Cardiac muscle cell (in vitro differentiated cells and primary cell): ENCODE measurements around the gene PER3. TPM values are rescaled to one million over a fixed set of nuclear protein-coding genes. Genes with fewer than 3 reads are reported as not detected.

ENCODE experiments used
- DNase-seq, 2 donors: peaks; one replicate each; pipeline versions ENCODE4 v3.0.0 to v3.0.0-alpha.2; 2010 to 2017; ENCODE audit warnings: low read depth in 1 of 2, low spot score in 1 of 2
- H3K27ac ChIP-seq: fragments of 200-600 bp; sonication (generic); 2 replicates; pipeline ENCODE4 v1.5.1; 2016
- H3K27me3 ChIP-seq: fragments of 200-600 bp; sonication (generic); 2 replicates; pipeline ENCODE4 v1.6.0; 2016; ENCODE audit warnings: control low read depth
- H3K36me3 ChIP-seq: fragments of 200-600 bp; sonication (generic); 2 replicates; pipeline ENCODE4 v1.5.1; 2016; ENCODE audit warnings: control low read depth
- H3K4me1 ChIP-seq: fragments of 200-600 bp; sonication (generic); 2 replicates; pipeline ENCODE4 v1.8.1; 2017; ENCODE audit warnings: low read depth, mild to moderate bottlenecking, mixed run types
- H3K4me3 ChIP-seq: fragments of 200-600 bp; sonication (generic); 2 replicates; pipeline ENCODE4 v1.5.1; 2016; ENCODE audit warnings: mild to moderate bottlenecking
- H3K9me3 ChIP-seq: fragments of 200-600 bp; sonication (generic); 2 replicates; pipeline ENCODE4 v1.5.1; 2017; ENCODE audit warnings: low read depth, mild to moderate bottlenecking, control low read depth
- CTCF ChIP-seq: IDR thresholded peaks from 2 replicates; pipeline ENCODE4 v1.5.1; 2012; ENCODE audit warnings: low read depth, mild to moderate bottlenecking, low read length
- polyA plus RNA-seq: library from polyadenylated mRNA; unstranded; fragments of >200 nt; fragmentation: Nextera tagmentation; extraction: Ambion mirVana; gene quantifications from 2 replicates; pipeline ENCODE4 v1.2.1, GENCODE V29; 2016
- total RNA-seq: library from RNA; depleted of rRNA; stranded (reverse); fragments of >200 nt; gene quantifications from 2 replicates; pipeline ENCODE4 v1.2.3, GENCODE V29; 2016

Gene PER3
- total and polyA plus RNA-seq, 2 experiments from 2014 or later, result 2.9 to 13.2 TPM

- no peak overlapping the region for H3K27ac ChIP-seq
- no peaks in the 10 kb centered on the region for H3K9me3 ChIP-seq
- no peak for TF ChIP-seq CTCF
- no peaks in the 10 kb centered on the region for H3K36me3 ChIP-seq
- no peak for DNase-seq
- H3K4me1 ChIP-seq, result peaks cover 3% of the 10 kb centered on the region
- H3K4me3 ChIP-seq, result no peak overlapping the region
- no peaks in the 10 kb centered on the region for H3K27me3 ChIP-seq
Observed at GRCh38 chr1:7747605-7748004, 36.5 kb upstream of the PER3 start.

- DNase-seq, result no peak
- Histone ChIP-seq H3K4me3 (no peak overlapping the region), H3K4me1 (peaks cover 3% of the 10 kb centered on the region), H3K36me3 (no peaks in the 10 kb centered on the region), H3K9me3 (no peaks in the 10 kb centered on the region), H3K27me3 (no peaks in the 10 kb centered on the region), H3K27ac (no peak overlapping the region)
- TF ChIP-seq CTCF, result no peak
Observed at GRCh38 chr1:7749126-7749525, 35.0 kb upstream of the PER3 start.

GRCh38 chr1:7751174-7751573 lies 32.9 kb upstream of the PER3 start:
- H3K4me3 ChIP-seq, result no peak overlapping the region
- H3K4me1 ChIP-seq, result peaks cover 3% of the 10 kb centered on the region
- TF ChIP-seq CTCF, result no peak
- H3K9me3 ChIP-seq, result no peaks in the 10 kb centered on the region
- H3K36me3 ChIP-seq, result no peaks in the 10 kb centered on the region
- no peaks in the 10 kb centered on the region for H3K27me3 ChIP-seq
- no peak for DNase-seq
- no peak overlapping the region for H3K27ac ChIP-seq

GRCh38 chr1:7752512-7753417 lies 31.3 kb upstream of the PER3 start:
- Histone ChIP-seq H3K9me3 (no peaks in the 10 kb centered on the region), H3K4me3 (no peak overlapping the region), H3K36me3 (no peaks in the 10 kb centered on the region), H3K27ac (no peak overlapping the region), H3K27me3 (no peaks in the 10 kb centered on the region), H3K4me1 (peaks cover 3% of the 10 kb centered on the region)
- DNase-seq, result peak; percentile 77 to 79
- TF ChIP-seq CTCF, result peak; percentile 70

- H3K27me3 ChIP-seq, result no peaks in the 10 kb centered on the region
- no peak overlapping the region for H3K4me3 ChIP-seq
- DNase-seq, result no peak
- no peak overlapping the region for H3K27ac ChIP-seq
- H3K36me3 ChIP-seq, result no peaks in the 10 kb centered on the region
- no peaks in the 10 kb centered on the region for H3K9me3 ChIP-seq
- H3K4me1 ChIP-seq, result peaks cover 3% of the 10 kb centered on the region
- TF ChIP-seq CTCF, result no peak
Observed at GRCh38 chr1:7753641-7754040, 30.4 kb upstream of the PER3 start.
